GM21619 (cell line): ENCODE measurements around the gene COL9A3.

Experiments
- ATAC-seq: cut with Tn5 transposase; IDR thresholded peaks from one replicate; pipeline ENCODE4 v1.9.1; 2021; ENCODE audit not compliant: unreplicated experiment

Gene COL9A3

DNA sequence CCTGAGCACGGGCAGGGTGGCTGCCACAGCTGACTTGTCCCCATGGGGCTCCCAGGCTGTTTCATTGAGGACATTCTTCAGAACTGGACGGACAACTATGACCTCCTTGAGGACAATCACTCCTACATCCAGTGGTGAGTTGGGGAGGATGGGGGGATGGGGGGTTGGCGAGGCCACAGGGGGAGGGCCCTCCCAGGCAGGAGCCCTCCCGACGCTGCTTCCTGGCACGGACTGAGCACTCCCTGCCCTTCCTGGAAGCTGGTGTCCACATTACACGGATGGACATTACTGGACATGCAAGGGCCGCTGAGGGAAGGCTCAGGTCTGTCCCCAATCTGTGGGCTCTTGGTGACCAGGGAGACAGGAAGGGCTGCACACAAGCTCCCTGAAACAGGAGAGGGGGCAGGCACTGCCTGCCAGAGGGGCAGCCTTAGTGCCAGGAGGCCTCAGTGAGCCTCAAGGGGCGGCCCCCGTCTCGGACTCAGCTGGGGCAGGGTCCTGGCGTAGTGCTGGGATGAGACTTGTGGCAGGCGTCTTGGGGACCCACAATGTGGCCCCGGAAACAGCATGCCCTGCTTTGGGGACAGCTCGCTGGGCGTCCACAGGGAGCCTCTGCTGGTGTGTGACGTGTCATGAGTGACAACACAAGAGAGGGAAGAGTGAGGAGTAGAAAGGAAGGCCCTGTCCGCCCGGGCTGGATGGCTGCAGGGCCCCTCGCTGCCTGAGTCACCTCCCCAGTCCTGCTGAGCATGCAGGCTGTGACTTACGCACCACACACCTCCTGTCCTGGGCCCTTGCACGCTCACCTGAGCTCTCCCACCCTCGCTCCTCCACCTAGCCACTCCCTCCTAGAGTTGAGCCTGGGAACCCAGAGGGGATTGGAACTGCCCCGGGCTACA lies 7.1 kb upstream of the COL9A3 start:
- no peak for ATAC-seq

DNA sequence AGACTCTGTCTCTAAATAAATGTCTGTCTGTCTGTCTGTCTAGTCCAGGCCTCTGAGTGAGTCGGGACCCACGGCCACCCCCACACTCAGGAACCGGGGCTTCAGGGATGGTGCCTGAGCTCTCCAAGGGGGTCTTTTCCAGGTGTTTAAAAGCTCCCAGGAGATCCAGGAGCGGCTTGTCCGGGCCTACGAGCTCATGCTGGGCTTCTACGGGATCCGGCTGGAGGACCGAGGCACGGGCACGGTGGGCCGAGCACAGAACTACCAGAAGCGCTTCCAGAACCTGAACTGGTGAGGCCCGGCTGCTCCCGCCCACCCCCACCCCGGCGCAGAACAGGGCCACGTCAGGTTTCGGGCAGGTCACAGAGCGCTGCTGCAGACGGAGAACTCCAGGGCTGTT lies 5.5 kb upstream of the COL9A3 start:
- ATAC-seq = no peak

DNA sequence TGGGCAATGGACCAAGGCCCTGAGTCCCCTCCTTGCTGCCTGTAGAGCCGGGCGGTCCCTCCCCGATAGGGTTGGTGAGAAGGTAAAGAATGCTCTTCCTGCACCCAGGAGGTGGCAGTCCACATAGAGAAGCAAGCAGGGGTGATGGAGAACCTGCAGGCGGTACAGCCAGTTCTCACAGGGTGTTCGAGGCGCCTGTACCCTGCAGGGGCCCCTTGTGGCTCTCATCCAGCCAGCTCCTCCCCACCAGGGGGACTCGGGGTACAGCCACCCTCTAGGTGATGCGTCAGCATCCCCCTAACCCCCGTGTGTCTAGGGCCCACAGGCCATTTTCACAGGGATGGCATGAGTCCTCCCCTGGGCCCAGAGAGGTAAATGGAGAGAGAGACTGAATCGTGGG lies 5.1 kb upstream of the COL9A3 start:
- ATAC-seq = no peak

DNA sequence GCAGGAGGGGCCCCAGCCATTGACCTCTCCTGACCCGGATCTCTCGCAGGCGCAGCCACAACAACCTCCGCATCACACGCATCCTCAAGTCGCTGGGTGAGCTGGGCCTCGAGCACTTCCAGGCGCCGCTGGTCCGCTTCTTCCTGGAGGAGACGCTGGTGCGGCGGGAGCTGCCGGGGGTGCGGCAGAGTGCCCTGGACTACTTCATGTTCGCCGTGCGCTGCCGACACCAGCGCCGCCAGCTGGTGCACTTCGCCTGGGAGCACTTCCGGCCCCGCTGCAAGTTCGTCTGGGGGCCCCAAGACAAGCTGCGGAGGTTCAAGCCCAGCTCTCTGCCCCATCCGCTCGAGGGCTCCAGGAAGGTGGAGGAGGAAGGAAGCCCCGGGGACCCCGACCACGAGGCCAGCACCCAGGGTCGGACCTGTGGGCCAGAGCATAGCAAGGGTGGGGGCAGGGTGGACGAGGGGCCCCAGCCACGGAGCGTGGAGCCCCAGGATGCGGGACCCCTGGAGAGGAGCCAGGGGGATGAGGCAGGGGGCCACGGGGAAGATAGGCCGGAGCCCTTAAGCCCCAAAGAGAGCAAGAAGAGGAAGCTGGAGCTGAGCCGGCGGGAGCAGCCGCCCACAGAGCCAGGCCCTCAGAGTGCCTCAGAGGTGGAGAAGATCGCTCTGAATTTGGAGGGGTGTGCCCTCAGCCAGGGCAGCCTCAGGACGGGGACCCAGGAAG lies 4.5 kb upstream of the COL9A3 start:
- no peak for ATAC-seq

DNA sequence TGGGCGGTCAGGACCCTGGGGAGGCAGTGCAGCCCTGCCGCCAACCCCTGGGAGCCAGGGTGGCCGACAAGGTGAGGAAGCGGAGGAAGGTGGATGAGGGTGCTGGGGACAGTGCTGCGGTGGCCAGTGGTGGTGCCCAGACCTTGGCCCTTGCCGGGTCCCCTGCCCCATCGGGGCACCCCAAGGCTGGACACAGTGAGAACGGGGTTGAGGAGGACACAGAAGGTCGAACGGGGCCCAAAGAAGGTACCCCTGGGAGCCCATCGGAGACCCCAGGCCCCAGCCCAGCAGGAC lies 4.0 kb upstream of the COL9A3 start:
- ATAC-seq = no peak

DNA sequence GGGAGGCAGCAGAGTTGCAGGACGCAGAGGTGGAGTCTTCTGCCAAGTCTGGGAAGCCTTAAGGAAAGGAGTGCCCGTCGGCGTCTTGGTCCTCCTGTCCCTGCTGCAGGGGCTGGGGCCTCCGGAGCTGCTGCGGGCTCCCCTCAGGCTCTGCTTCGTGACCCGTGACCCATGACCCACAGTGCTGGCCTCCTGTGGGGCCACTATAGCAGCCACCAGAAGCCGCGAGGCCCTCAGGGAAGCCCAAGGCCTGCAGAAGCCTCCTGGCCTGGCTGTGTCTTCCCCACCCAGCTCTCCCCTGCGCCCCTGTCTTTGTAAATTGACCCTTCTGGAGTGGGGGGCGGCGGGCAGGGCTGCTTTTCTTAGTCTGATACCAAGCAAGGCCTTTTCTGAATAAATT lies 3.3 kb upstream of the COL9A3 start:
- no peak for ATAC-seq

DNA sequence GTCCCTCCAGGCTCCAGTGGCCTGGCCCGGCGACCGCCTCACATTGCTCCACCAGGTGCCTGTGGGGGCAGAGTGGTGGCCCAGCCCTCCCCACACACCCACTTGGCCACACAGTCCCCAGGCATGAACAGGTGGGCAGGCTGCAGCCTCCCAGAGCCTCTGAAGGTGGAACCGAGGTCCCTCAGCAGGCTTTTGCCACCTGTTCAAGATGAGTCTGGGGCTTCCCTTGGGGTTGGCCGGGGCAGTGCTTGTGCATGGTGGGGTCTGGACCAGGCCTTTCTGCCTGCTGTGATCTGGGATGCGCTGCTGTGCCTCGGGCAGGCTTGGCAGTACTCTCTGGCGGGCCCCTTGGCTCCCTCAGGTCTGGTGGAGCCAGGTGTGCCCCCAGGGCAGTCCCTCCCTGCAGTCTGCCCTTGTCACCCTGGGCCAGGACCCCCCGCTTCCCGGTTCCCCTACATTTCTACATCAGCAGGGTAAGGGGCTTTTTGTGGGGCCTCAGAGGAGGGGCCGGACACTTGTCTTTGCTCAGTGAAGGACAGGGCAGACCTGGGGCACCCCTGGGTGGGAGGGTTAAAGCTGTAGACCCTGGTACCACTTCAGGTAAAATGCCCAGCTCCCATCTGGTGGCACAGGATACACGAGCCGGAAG lies 2.7 kb upstream of the COL9A3 start:
- no peak for ATAC-seq

DNA sequence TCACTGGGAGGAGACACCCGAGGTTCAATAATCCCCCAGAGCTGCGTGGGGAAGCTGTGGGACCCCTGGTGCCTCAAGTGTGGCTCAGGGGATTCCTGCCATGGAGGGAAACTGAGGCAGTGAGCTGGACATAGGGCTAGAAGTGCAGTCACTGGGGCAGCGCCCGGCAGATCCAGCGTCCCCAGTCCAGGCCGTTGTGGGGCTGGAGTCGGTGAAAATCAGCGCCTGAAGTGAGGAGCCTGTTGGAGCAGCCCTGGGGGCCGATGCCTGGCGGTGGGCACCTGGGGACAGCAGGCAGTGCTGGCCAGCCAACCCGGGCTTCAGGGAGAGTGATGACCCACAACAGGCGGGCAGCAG lies 2.2 kb upstream of the COL9A3 start:
- ATAC-seq = no peak

DNA sequence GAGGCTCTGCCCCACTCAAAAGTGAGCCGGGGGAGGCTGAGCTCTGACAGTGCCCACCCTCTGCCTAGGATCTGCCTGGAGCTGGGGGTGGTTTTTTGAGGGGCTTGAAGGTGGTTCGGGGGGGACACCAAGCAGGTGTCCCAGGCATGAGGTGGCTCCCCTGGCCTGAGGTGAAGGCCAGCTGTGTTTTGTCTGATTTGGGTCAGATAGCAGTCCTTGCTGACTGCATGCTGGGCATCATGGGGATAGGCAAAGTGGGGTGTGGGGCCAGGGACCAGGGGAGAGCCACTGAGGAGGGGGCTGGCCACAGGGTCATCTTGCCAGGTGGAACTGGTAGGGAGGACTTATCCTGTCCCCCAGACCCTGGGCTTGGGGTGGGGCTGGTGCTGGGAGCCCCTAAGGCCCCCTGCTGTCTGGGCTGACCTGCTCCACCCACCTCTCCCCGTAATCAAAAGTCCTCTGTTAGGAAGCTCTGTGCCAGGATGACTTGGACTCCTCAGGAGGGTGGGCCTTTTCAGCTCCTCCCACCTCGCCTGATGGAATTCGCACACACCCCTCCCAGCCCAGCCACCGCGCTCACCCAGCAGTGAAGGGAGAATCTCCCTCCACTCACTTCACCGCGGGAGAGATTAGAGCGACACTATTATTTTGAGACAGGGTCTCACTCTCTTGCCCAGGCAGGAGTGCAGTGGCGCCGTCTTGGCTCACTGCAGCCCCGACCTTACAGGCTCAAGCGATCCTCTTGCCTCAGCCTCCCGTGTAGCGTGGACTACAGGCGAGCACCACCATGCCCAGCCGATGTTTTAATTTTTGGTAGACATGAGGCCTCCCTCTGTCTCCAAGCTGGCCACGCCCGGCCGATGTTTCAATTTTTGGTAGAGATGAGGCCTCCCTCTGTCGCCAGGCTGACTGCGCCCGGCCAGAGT lies 1.5 kb upstream of the COL9A3 start:
- ATAC-seq = no peak

DNA sequence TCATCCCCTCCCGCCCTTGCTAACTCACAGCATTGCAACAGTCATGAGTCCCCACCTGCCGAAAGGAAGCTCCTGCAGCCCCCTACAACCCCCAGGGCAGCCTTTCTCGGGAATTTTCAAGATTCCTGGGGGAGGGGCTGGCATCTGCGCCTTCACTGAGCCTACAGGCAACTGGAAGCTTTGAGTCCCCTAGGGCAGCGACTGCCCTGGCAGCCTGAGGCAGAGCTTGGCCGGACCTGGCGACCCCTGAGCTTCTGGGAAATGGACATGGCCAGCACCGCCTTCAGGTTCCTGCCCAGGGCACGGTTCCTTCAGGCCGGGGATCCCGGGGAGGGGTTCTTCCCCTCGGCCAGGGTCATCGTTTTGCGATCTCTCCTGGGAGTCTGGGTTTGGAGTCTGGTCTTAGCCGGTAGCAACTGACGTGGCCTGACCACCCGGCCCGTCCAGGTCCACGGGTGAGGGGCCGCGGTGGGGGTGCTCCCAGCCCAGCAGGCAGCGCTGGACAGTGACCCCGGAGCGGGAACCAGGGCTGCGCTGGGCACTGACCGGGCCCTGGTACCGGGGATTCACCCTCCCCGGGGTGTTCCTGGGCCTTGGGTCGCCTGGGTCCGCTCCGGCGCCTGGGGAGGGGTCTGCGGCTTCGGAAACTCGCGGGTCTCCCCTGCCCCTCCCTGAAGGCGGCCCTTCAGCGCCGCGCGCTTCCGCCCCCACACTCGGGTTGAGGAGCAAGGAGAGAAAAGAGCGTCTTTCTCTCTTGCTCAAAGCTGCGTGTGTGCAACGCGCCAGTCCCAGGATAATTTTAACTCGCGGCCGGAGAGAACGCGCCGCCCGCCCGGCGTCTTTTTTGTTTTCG lies 593 bp upstream of the COL9A3 start:
- no peak for ATAC-seq

DNA sequence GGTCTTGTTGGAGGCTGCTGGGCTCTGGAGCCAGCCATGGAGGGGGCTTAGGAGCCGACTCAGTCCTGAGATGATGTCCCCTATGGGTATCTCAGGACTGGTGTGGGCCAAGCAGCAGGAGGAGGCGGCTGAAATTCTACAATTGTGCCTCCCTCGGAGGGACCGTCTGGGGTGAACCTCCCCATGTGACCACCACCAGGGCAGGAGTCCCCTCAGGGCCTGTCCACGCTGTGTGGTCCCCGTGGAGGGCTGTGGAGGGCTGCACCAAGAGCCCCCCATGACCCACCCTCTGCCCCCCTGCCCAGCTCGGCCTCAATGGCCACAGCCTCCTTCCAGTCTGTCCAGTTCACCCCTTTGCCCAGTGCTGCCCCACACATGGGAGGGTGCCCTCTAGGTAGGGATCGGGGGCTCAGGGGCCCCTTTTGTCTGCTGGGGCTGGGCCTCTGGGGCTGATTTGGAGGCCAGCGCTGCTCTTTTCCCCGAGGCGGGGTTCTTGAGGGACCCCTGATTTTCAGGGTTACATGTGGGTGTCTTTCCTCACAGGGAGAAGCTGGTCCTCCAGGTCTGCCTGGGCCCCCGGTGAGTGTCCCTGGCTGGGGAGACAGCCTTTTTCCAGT lies 1.2 kb downstream of the COL9A3 start:
- ATAC-seq = no peak

DNA sequence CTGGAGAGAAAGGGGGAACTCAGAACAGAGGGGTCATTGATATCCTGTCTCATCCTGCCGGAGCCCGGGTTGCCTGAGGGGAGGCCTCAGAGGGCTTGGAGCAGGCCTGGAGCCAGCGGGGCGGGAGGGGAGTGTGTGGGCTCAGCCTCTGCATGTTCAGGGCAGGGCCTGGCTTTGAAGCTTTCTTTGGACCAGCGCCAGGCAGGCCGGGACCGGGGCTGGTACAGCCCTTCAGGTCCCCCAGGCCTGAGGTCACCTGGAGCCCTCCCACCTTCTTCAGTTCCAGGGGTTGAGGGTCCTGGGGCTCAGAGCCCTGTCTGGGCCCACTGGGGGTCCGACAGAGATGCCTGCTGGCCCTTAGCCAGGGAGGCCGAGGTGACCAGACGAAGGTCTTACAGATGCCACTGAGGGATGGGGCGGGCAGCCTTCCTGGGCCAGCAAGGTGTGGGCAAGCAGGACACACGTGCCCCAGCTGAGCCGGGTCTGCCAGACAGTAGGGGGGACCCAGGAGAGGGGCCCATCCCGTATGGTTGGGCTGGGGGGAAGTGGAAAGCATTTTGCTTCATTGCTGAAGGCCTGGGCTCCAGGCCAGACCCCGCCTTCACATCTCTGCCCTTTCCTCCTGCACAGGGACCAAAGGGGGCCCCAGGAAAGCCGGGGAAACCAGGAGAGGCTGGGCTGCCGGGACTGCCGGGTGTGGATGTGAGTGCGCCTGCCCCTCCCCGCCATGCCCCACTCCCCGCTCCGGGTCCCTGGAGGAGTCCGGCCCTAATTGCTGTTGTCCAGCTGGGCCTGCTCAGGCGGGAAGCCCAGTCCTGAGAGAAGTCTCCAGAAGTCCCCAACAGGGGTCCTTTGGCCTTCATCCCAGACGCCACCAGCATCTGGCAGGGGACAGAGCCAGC lies 2.0 kb downstream of the COL9A3 start:
- no peak for ATAC-seq

DNA sequence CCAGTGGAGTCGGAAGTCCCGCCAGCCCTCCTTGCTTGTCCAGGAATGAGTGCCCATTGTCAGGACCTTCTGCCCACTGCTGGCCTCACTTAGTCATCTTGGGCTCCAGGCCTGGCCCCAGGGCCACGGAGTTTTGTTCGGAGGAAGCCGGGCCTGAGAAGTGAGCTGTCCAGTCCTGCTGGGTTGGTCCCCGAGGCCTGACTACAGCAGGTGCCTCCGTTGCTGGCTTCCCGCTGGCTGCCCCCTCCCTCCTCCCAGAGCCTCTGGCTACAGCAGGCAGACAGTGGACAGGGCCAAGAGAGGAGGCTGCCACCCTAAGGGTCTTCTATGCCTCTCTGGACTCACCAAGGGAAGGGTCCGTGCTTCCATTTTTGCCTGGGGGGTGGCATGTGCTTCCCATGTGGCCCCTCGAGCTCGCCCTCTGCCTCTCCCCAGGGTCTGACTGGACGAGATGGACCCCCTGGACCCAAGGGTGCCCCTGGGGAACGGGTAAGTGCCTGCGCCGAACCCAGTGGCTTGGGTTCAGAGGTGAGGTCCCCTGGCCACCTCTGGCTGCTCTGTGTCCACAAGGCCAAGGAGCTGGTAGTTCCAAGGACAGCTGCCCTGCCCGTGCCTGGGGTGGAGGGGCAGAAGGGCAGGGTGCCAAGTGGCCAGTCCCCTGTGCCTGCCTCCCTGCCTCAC lies 2.8 kb downstream of the COL9A3 start:
- ATAC-seq = no peak

DNA sequence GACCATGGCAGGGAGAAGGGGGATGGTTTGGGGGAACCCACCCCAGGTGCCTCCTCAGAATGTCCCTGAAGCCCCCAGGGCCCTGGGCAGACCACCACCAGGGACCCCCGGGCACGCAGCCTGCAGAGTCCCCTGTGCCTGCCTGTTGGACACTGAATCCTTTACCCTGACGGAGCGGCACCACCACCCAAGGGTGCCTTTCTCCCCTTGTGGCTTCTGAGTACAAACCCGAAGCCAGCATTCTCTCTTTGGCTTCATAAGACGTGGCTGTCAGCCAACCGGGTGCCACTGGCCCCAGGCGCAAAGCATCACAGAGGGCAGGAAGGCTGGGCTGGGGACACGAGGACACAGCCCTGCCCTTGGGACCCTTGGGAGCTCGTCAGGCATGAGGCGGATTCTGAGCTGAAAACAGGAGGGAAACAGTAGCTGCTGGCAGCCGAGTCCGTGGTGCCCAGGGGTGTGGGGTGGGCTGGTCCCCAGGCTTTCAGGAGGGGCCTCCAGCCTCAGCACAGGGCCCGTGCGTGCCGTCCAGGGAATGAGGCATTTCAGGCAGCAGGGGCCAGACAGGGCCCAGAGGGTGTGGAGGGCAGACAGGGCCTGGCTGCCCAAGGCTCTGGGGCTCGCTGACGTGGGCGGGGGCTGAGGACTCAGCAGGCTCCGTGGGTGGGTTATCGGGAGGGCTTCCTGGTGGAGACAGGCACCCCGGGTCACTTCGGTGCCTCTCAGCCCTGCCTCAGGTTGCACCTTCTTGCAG lies 3.5 kb downstream of the COL9A3 start:
- ATAC-seq = no peak

DNA sequence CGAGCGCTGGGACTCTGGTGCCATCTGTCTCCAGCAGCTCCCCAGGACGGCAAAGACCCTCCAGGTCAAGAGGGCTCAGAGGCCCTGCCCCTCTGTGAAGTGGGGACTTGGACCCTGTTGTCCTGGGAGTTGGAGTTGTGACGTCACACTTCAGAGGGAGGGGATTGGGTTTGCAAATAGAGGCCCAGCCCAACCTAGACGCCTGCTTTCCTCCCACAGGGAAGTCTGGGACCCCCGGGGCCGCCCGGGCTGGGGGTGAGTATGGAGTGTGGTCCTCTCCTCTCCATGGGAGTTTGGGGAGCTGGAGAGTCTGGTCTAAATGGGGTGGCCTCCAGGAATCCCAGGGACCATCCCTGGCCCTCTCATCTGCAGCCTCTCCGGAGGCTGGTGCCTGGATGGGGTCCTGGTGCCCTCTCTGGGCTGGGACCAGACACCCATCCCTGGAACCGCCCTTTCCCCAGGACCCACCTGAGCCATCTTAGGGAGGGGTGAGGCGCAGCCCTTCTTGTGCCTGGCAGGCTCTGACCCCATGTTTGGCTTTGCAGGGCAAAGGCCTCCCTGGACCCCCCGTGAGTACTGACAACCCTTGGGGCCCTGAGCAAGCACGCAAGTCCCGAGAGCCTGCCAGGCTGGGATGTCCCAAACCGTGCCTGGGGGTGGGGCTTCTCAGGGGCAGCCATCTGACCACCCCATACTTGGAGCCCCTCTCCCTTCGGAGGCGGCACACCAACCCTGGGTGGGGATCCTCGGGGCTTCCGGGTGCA lies 4.3 kb downstream of the COL9A3 start:
- no peak for ATAC-seq

DNA sequence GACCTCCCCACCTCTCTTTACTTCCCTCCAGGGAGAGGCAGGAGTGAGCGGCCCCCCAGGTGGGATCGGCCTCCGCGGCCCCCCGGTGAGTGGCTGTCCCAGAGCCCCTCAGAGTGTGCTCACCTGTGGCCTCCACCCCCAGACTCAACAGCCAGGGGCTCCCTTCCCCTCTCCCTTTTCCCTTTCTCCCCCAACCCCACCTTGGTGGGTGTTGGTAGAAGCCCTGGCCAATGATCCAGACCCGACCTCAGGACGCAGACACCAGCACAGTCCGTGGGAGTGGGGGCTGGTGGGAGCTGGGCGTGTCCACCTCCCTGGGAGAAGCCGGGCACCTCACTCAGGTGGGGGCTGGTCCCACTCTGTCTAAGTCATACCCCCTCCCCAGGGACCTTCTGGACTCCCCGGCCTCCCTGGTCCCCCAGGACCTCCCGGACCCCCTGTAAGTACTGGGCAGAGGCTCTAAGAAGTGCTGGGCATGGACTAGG lies 4.9 kb downstream of the COL9A3 start:
- no peak for ATAC-seq
